ENCODE data around the gene NUDT3. TPM values are rescaled to one million over a fixed set of nuclear protein-coding genes. Genes with fewer than 3 reads are reported as not detected.

The NUDT3 gene
- total RNA-seq, 4 donors from 2014 or later: 17.3 to 28.1 (median 20.6) TPM

DNA sequence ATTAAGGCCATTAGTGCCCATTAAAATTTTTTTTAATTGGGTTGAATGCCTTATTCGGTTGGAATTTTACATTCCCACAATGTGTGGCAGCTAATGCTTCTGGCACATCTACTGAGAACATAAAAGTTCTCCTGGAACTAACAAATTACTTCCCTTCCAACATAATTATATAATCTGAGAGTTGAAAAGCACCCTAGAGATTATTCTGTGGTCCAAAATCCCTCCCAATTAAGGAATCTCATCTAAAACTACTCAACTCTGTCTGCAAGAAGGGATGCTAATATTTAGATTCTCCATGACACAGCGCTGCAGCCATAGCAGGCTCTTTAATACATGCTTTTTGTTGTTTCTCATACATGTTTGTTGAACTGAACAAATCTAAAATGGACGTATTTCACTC is 4.0 kb downstream of the NUDT3 start:
- Histone ChIP-seq H3K36me3 (no peaks in the 10 kb centered on the region), H3K4me3 (no peak overlapping the region), H3K4me1 (peaks cover 0 to 25% (median 3%) of the 10 kb centered on the region in 4 donors), H3K9me3 (no peaks in the 10 kb centered on the region), H3K27me3 (no peaks in the 10 kb centered on the region), H3K27ac (no peak overlapping the region)
- TF ChIP-seq CTCF (IDR thresholded peaks at IDR 0.05): no peak
- no peak for TF ChIP-seq POLR2A (IDR thresholded peaks at IDR 0.05)
- no peak for DNase-seq

DNA sequence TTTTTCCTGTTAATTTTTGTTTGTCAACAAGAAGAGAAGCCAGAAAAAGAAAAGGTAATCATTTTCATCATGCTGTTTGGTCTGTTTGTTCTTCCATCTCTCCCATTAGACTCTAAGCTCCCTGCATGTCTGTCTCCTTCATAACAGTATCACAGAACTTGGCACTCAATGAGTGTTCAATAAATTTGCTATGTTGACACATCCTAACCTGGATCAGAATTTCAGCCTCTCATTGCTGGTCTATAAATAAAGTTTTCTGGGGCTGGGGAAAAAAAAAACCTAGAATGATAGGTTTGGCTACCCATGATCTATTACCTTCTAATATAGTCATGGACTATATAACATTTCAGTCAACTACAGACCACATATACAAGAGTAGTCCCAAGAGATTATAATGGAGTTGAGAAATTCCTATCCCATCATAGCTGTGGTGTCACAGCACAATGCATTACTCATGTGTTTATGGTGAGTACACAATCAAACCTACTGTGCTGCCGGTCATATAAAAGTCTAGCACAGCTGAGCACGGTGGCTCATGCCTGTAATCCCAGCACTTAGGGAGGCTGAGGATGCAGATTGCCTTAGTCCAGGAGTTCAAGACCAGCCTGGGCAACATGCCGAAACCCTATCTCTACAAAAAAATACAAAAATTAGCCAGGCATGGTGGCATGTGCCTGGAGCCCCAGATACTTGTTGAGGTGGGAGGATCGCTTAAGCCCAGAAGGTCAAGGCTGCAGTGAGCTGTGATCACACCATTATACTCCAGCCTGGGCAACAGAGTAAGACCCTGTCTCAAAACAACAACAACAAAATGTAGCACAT is 5.9 kb downstream of the NUDT3 start:
- Histone ChIP-seq H3K27ac (no peak overlapping the region), H3K9me3 (no peaks in the 10 kb centered on the region), H3K4me3 (no peak overlapping the region), H3K4me1 (peaks cover 0 to 20% (median 2%) of the 10 kb centered on the region in 4 donors), H3K27me3 (no peaks in the 10 kb centered on the region), H3K36me3 (no peaks in the 10 kb centered on the region)
- TF ChIP-seq POLR2A (IDR thresholded peaks at IDR 0.05) (no peak), CTCF (IDR thresholded peaks at IDR 0.05) (no peak)
- DNase-seq: peak in 1 of 3 donors; percentile 50

DNA sequence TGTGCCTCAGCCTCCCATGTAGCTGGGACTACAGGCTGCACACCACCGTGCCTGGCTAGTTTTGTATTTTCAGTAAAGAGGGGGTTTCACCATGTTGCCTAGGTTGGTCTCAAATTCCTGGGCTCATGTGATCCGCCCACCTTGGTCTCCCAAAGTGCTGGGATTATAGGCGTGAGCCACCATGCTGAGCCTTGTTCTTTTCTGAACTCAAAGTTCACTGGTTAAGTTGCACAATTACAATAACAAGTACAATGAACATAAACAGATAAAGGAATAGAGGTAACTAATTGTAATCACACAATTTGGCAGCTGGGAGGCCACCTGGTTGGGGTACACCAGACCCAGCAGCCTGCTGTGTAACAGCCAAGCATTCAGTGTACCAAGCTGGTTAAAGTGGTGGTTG is 6.7 kb downstream of the NUDT3 start:
- peaks cover 0 to 14% (median 0%) of the 10 kb centered on the region in 4 donors for H3K4me1 ChIP-seq
- H3K36me3 ChIP-seq: no peaks in the 10 kb centered on the region
- H3K9me3 ChIP-seq: no peaks in the 10 kb centered on the region
- no peak for DNase-seq
- no peak overlapping the region for H3K27ac ChIP-seq
- no peaks in the 10 kb centered on the region for H3K27me3 ChIP-seq
- no peak for TF ChIP-seq CTCF (IDR thresholded peaks at IDR 0.05)
- TF ChIP-seq POLR2A (IDR thresholded peaks at IDR 0.05): no peak
- no peak overlapping the region for H3K4me3 ChIP-seq

- Histone ChIP-seq H3K4me3 (no peak overlapping the region), H3K27me3 (no peaks in the 10 kb centered on the region), H3K9me3 (no peaks in the 10 kb centered on the region), H3K4me1 (peaks cover 0 to 10% (median 0%) of the 10 kb centered on the region in 4 donors), H3K27ac (peak overlapping the region in 1 of 4 donors; percentile 3), H3K36me3 (no peaks in the 10 kb centered on the region)
- DNase-seq: no peak
- TF ChIP-seq POLR2A (IDR thresholded peaks at IDR 0.05) (no peak), CTCF (IDR thresholded peaks at IDR 0.05) (no peak)
Observed at GRCh38 chr6:34384321-34385153, 7.9 kb downstream of the NUDT3 start.

GRCh38 chr6:34383656-34384320 is 8.7 kb downstream of the NUDT3 start:
- peaks cover 0 to 10% (median 0%) of the 10 kb centered on the region in 4 donors for H3K4me1 ChIP-seq
- TF ChIP-seq CTCF (IDR thresholded peaks at IDR 0.05) (no peak), POLR2A (IDR thresholded peaks at IDR 0.05) (no peak)
- H3K27me3 ChIP-seq: no peaks in the 10 kb centered on the region
- peak overlapping the region in 2 of 4 donors; percentile 3 to 19 for H3K27ac ChIP-seq
- H3K36me3 ChIP-seq: no peaks in the 10 kb centered on the region
- no peaks in the 10 kb centered on the region for H3K9me3 ChIP-seq
- H3K4me3 ChIP-seq: no peak overlapping the region
- DNase-seq: no peak
